Measurements from ENCODE around the gene PON2.
"Not testable (repeated sequence)": the region's sequence is repeated elsewhere in the genome, so short reads cannot be mapped to it uniquely, and the experiment has no call there.

PON2 gene

GRCh38 chr7:95434557-95435421, at the start of gene PON2:
Gene PON2, minus strand, starts transcription at chr7:95435028. Its CDS starts 77 bp downstream, at chr7:95434951.
- peak; percentile 92 for DNase-seq (ENCODE audit: low spot score)

- no peak for DNase-seq (ENCODE audit: low spot score)
Observed at GRCh38 chr7:95482424-95482823, 47.6 kb upstream of the PON2 start.

- no peak for DNase-seq (ENCODE audit: low spot score)
Observed at GRCh38 chr7:95481271-95482165, 46.7 kb upstream of the PON2 start.

- DNase-seq (ENCODE audit: low spot score): no peak
Observed at GRCh38 chr7:95479992-95480624, 45.3 kb upstream of the PON2 start.

- DNase-seq (ENCODE audit: low spot score): peak; percentile 24
Observed at GRCh38 chr7:95478272-95479037, 43.6 kb upstream of the PON2 start.

- peak; percentile 60 for DNase-seq (ENCODE audit: low spot score)
Observed at GRCh38 chr7:95476904-95477594, 42.2 kb upstream of the PON2 start.

GRCh38 chr7:95476072-95476847, 41.4 kb upstream of the PON2 start:
- no peak for DNase-seq (ENCODE audit: low spot score)

- DNase-seq (ENCODE audit: low spot score): no peak
Observed at GRCh38 chr7:95473276-95473985, 38.6 kb upstream of the PON2 start.

- no peak for DNase-seq (ENCODE audit: low spot score)
Observed at GRCh38 chr7:95472581-95473161, 37.8 kb upstream of the PON2 start.

GRCh38 chr7:95471071-95471470, 36.2 kb upstream of the PON2 start:
- DNase-seq (ENCODE audit: low spot score): no peak

- no peak for DNase-seq (ENCODE audit: low spot score)
Observed at GRCh38 chr7:95470452-95470851, 35.6 kb upstream of the PON2 start.

- no peak for DNase-seq (ENCODE audit: low spot score)
Observed at GRCh38 chr7:95469848-95470247, 35.0 kb upstream of the PON2 start.

GRCh38 chr7:95469187-95469586, 34.4 kb upstream of the PON2 start:
- no peak for DNase-seq (ENCODE audit: low spot score)

GRCh38 chr7:95467912-95468607, 33.2 kb upstream of the PON2 start:
- DNase-seq (ENCODE audit: low spot score): no peak

- DNase-seq (ENCODE audit: low spot score): not testable (repeated sequence)
Observed at GRCh38 chr7:95460653-95461052, 25.8 kb upstream of the PON2 start.

GRCh38 chr7:95457947-95458346, 23.1 kb upstream of the PON2 start:
- DNase-seq (ENCODE audit: low spot score): no peak

GRCh38 chr7:95454438-95455045, 19.7 kb upstream of the PON2 start:
- DNase-seq (ENCODE audit: low spot score): no peak

- no peak for DNase-seq (ENCODE audit: low spot score)
Observed at GRCh38 chr7:95446618-95447017, 11.8 kb upstream of the PON2 start.

Data from AG08396 (cell line).